Measurements from ENCODE around the gene SHC2. TPM values are rescaled to one million over a fixed set of nuclear protein-coding genes. Genes with fewer than 3 reads are reported as not detected.
A peak's percentile ranks its signal among the peaks of the same experiment; 100 is the strongest.

The SHC2 gene
- total RNA-seq, 1 donor from 2014 or later = 29.7 TPM

GRCh38 chr19:478236-478903 lies 17.5 kb upstream of the SHC2 start:
- H3K4me3 Mint-ChIP-seq (ENCODE audit: unreplicated experiment) = no peak overlapping the region
- peaks cover 5% of the 10 kb centered on the region for H3K27me3 Mint-ChIP-seq (ENCODE audit: low read depth, unreplicated experiment)
- H3K4me1 Mint-ChIP-seq (ENCODE audit: low read depth, unreplicated experiment) = peaks cover 3% of the 10 kb centered on the region
- peaks cover 2% of the 10 kb centered on the region for H3K36me3 Mint-ChIP-seq (ENCODE audit: low read depth, unreplicated experiment)
- no peaks in the 10 kb centered on the region for H3K27me3 ChIP-seq (ENCODE audit: insufficient read depth, low read length)
- H3K9ac ChIP-seq (ENCODE audit: low read length) = no peak overlapping the region
- no peaks in the 10 kb centered on the region for H3K79me2 ChIP-seq (ENCODE audit: insufficient read depth, low read length)
- H3K4me2 ChIP-seq (ENCODE audit: low read length) = peak overlapping the region; percentile 52
- FAIRE-seq (no peak), DNase-seq (ENCODE audit: low read depth) (no peak)
- H3K9me3 ChIP-seq (ENCODE audit: insufficient read depth, low read depth, low read length) = peaks cover 12% of the 10 kb centered on the region
- peaks cover 5% of the 10 kb centered on the region for H3K4me1 ChIP-seq (ENCODE audit: insufficient read depth, low read length)
- no peak overlapping the region for H3K27ac Mint-ChIP-seq (ENCODE audit: unreplicated experiment)
- no peak overlapping the region for H3K27ac ChIP-seq (ENCODE audit: low read depth, low read length)
- H2AFZ ChIP-seq (ENCODE audit: low read depth, low read length) = peak overlapping the region; percentile 30
- H3K36me3 ChIP-seq (ENCODE audit: insufficient read depth, low read length) = no peaks in the 10 kb centered on the region
- no peak for TF ChIP-seq EZH2 (IDR thresholded peaks at IDR 0.05; ENCODE audit: insufficient read depth, low read length)
- TF ChIP-seq CTCF (IDR thresholded peaks at IDR 0.05; ENCODE audit: insufficient read depth, low read depth, low read length) = no peak
- H3K4me3 ChIP-seq (ENCODE audit: insufficient read depth, low read depth, low read length) = no peak overlapping the region
- peaks cover 2% of the 10 kb centered on the region for H3K9me3 Mint-ChIP-seq (ENCODE audit: unreplicated experiment)
- H4K20me1 ChIP-seq (ENCODE audit: insufficient read depth, low read length) = no peaks in the 10 kb centered on the region

GRCh38 chr19:475360-475759 lies 14.5 kb upstream of the SHC2 start:
- H3K36me3 ChIP-seq (ENCODE audit: insufficient read depth, low read length) = no peaks in the 10 kb centered on the region

More at GRCh38 chr19:475360-475759, 14.5 kb upstream of the SHC2 start:
- H3K79me2 ChIP-seq (ENCODE audit: insufficient read depth, low read length) = no peaks in the 10 kb centered on the region
- Mint-ChIP-seq H3K36me3 (ENCODE audit: low read depth, unreplicated experiment) (peaks cover 2% of the 10 kb centered on the region), H3K27me3 (ENCODE audit: low read depth, unreplicated experiment) (peaks cover 5% of the 10 kb centered on the region), H3K9me3 (ENCODE audit: unreplicated experiment) (peaks cover 1% of the 10 kb centered on the region), H3K27ac (ENCODE audit: unreplicated experiment) (no peak overlapping the region), H3K4me1 (ENCODE audit: low read depth, unreplicated experiment) (peaks cover 4% of the 10 kb centered on the region), H3K4me3 (ENCODE audit: unreplicated experiment) (no peak overlapping the region)
- no peak overlapping the region for H3K4me3 ChIP-seq (ENCODE audit: insufficient read depth, low read depth, low read length)
- peaks cover 3% of the 10 kb centered on the region for H3K9me3 ChIP-seq (ENCODE audit: insufficient read depth, low read depth, low read length)
- H3K4me2 ChIP-seq (ENCODE audit: low read length) = no peak overlapping the region
- H4K20me1 ChIP-seq (ENCODE audit: insufficient read depth, low read length) = no peaks in the 10 kb centered on the region
- no peaks in the 10 kb centered on the region for H3K27me3 ChIP-seq (ENCODE audit: insufficient read depth, low read length)
- no peak for FAIRE-seq
- no peak for DNase-seq (ENCODE audit: low read depth)
- H2AFZ ChIP-seq (ENCODE audit: low read depth, low read length) = no peak overlapping the region
- H3K4me1 ChIP-seq (ENCODE audit: insufficient read depth, low read length) = peaks cover 5% of the 10 kb centered on the region
- no peak overlapping the region for H3K9ac ChIP-seq (ENCODE audit: low read length)
- TF ChIP-seq CTCF (IDR thresholded peaks at IDR 0.05; ENCODE audit: insufficient read depth, low read depth, low read length) (no peak), EZH2 (IDR thresholded peaks at IDR 0.05; ENCODE audit: insufficient read depth, low read length) (no peak)
- H3K27ac ChIP-seq (ENCODE audit: low read depth, low read length) = no peak overlapping the region
